ENCODE data around the gene TJP2.

- TF ChIP-seq POLR2A (IDR thresholded peaks at IDR 0.05; ENCODE audit: extremely low read depth, insufficient read length): no peak
- TF ChIP-seq CTCF (IDR thresholded peaks at IDR 0.05; ENCODE audit: low read depth, low read length): no peak
- TF ChIP-seq MYC (IDR thresholded peaks at IDR 0.05; ENCODE audit: low read depth, low read length): no peak
Observed at GRCh38 chr9:69134412-69134811, 39.7 kb upstream of the TJP2 start.

Measured in NB4 (cell line).